ENCODE data around the gene SSR1. TPM values are rescaled to one million over a fixed set of nuclear protein-coding genes. Genes with fewer than 3 reads are reported as not detected.
A peak's percentile ranks its signal among the peaks of the same experiment; 100 is the strongest.

Gene SSR1
- total RNA-seq, 8 experiments from 2014 or later: 41.8 to 100 (median 62.0) TPM

GRCh38 chr6:7238526-7238899, 74.5 kb downstream of the SSR1 start:
- H3K27ac ChIP-seq: no peak overlapping the region
- in situ Hi-C loops (cut with MboI; ENCODE audit: low pct_unique_long_range_greater_than_20kb in 2 of 9, low sequenced_read_pairs in 9 of 9, unreplicated experiment in 9 of 9): loop anchor here in 8 of 9 experiments (25.0 kb wide), 4 partner anchors 326 to 551 kb away; no protein-coding TSS in a partner anchor
- 86 to 100% (median 99%) methylated on average over 1 to 5 of the region's 5 CpGs; no CpG with 5 or more reads in 2 of the 10 experiments for WGBS, 10 experiments
- H3K4me3 ChIP-seq: no peak overlapping the region
- ATAC-seq (replicated peaks in 6 of 8): peak in 2 of 8 experiments; percentile 1
- peaks cover 18 to 35% of the 10 kb centered on the region in 2 donors for H3K4me1 ChIP-seq (replicated peaks in 1 of 2)

GRCh38 chr6:7237653-7238188, 75.3 kb downstream of the SSR1 start:
- in situ Hi-C loops (cut with MboI; ENCODE audit: low pct_unique_long_range_greater_than_20kb in 2 of 9, low sequenced_read_pairs in 9 of 9, unreplicated experiment in 9 of 9): loop anchor here in 8 of 9 experiments (25.0 kb wide), 4 partner anchors 325 to 550 kb away; no protein-coding TSS in a partner anchor
- H3K4me3 ChIP-seq: no peak overlapping the region
- H3K4me1 ChIP-seq (replicated peaks in 1 of 2): peaks cover 12 to 28% of the 10 kb centered on the region in 2 donors
- H3K27ac ChIP-seq: no peak overlapping the region
- WGBS, 10 experiments: 67 to 100% (median 91%) methylated on average over 1 to 8 of the region's 8 CpGs; no CpG with 5 or more reads in 1 of the 10 experiments
- ATAC-seq (replicated peaks in 6 of 8): no peak

- Histone ChIP-seq H3K27ac (no peak overlapping the region), H3K4me3 (no peak overlapping the region), H3K4me1 (replicated peaks in 1 of 2) (peaks cover 6 to 17% of the 10 kb centered on the region in 2 donors)
- WGBS, 10 experiments: 53 to 94% (median 86%) methylated on average over 1 to 5 of the region's 8 CpGs
- in situ Hi-C loops (cut with MboI; ENCODE audit: low pct_unique_long_range_greater_than_20kb in 2 of 9, low sequenced_read_pairs in 9 of 9, unreplicated experiment in 9 of 9): loop anchor here in 8 of 9 experiments (25.0 kb wide), 4 partner anchors 324 to 549 kb away; no protein-coding TSS in a partner anchor
- ATAC-seq (replicated peaks in 6 of 8): no peak
Observed at GRCh38 chr6:7236306-7237209, 76.4 kb downstream of the SSR1 start.

- H3K4me3 ChIP-seq: no peak overlapping the region
- WGBS, 10 experiments: 66 to 100% (median 90%) methylated on average over 1 to 8 of the region's 9 CpGs; no CpG with 5 or more reads in 2 of the 10 experiments
- no peak overlapping the region for H3K27ac ChIP-seq
- ATAC-seq (replicated peaks in 6 of 8): no peak
- peaks cover 6 to 13% of the 10 kb centered on the region in 2 donors for H3K4me1 ChIP-seq (replicated peaks in 1 of 2)
- in situ Hi-C loops (cut with MboI; ENCODE audit: low pct_unique_long_range_greater_than_20kb in 2 of 9, low sequenced_read_pairs in 9 of 9, unreplicated experiment in 9 of 9): loop anchor here in 8 of 9 experiments (25.0 kb wide), 4 partner anchors 324 to 549 kb away; no protein-coding TSS in a partner anchor
Observed at GRCh38 chr6:7235712-7236305, 77.2 kb downstream of the SSR1 start.

GRCh38 chr6:7234547-7234946, 78.5 kb downstream of the SSR1 start:
- in situ Hi-C loops (cut with MboI; ENCODE audit: low pct_unique_long_range_greater_than_20kb in 2 of 9, low sequenced_read_pairs in 9 of 9, unreplicated experiment in 9 of 9): loop anchor here in 8 of 9 experiments (25.0 kb wide), 4 partner anchors 322 to 547 kb away; no protein-coding TSS in a partner anchor
- ATAC-seq (replicated peaks in 6 of 8): no peak
- WGBS, 10 experiments: 92 to 100% (median 100%) methylated on average over 1 to 2 of the region's 3 CpGs; no CpG with 5 or more reads in 6 of the 10 experiments

GRCh38 chr6:7232351-7232750, 80.6 kb downstream of the SSR1 start:
- in situ Hi-C loops (cut with MboI; ENCODE audit: low pct_unique_long_range_greater_than_20kb in 2 of 9, low sequenced_read_pairs in 9 of 9, unreplicated experiment in 9 of 9): loop anchor here in 8 of 9 experiments (25.0 kb wide), 4 partner anchors 320 to 545 kb away; no protein-coding TSS in a partner anchor
- Histone ChIP-seq H3K4me1 (replicated peaks in 1 of 2) (no peaks in the 10 kb centered on the region), H3K4me3 (no peak overlapping the region), H3K27ac (no peak overlapping the region)
- ATAC-seq (replicated peaks in 6 of 8): no peak
- WGBS, 10 experiments: 83 to 100% (median 100%) methylated on average over 1 to 2 of the region's 2 CpGs; no CpG with 5 or more reads in 1 of the 10 experiments

More at GRCh38 chr6:7234547-7234946, 78.5 kb downstream of the SSR1 start:
- Histone ChIP-seq H3K27ac (no peak overlapping the region), H3K4me3 (no peak overlapping the region), H3K4me1 (replicated peaks in 1 of 2) (peaks cover 6 to 8% of the 10 kb centered on the region in 2 donors)

GRCh38 chr6:7230956-7231713, 81.9 kb downstream of the SSR1 start:
- Histone ChIP-seq H3K27ac (no peak overlapping the region), H3K4me3 (no peak overlapping the region), H3K4me1 (replicated peaks in 1 of 2) (no peaks in the 10 kb centered on the region)
- 90 to 100% (median 92%) methylated on average over 1 to 5 of the region's 37 CpGs; no CpG with 5 or more reads in 5 of the 10 experiments for WGBS, 10 experiments
- in situ Hi-C loops (cut with MboI; ENCODE audit: low pct_unique_long_range_greater_than_20kb in 2 of 9, low sequenced_read_pairs in 9 of 9, unreplicated experiment in 9 of 9): loop anchor here in 8 of 9 experiments (25.0 kb wide), 4 partner anchors 319 to 544 kb away; no protein-coding TSS in a partner anchor
- no peak for ATAC-seq (replicated peaks in 6 of 8)

GRCh38 chr6:7230327-7230691, 82.7 kb downstream of the SSR1 start:
- H3K4me1 ChIP-seq (replicated peaks in 1 of 2): no peaks in the 10 kb centered on the region
- no peak overlapping the region for H3K27ac ChIP-seq
- 80 to 100% (median 100%) methylated on average over 1 to 6 of the region's 39 CpGs; no CpG with 5 or more reads in 7 of the 10 experiments for WGBS, 10 experiments
- in situ Hi-C loops (cut with MboI; ENCODE audit: low pct_unique_long_range_greater_than_20kb in 2 of 9, low sequenced_read_pairs in 9 of 9, unreplicated experiment in 9 of 9): loop anchor here in 8 of 9 experiments (25.0 kb wide), 4 partner anchors 318 to 543 kb away; no protein-coding TSS in a partner anchor
- no peak for ATAC-seq (replicated peaks in 6 of 8)
- no peak overlapping the region for H3K4me3 ChIP-seq

GRCh38 chr6:7229376-7230326, 83.3 kb downstream of the SSR1 start:
- H3K27ac ChIP-seq: no peak overlapping the region
- ATAC-seq (replicated peaks in 6 of 8): peak in 3 of 8 experiments; percentile 8 to 36 (median 22)
- in situ Hi-C loops (cut with MboI; ENCODE audit: low pct_unique_long_range_greater_than_20kb in 2 of 9, low sequenced_read_pairs in 9 of 9, unreplicated experiment in 9 of 9): loop anchor here in 8 of 9 experiments (25.0 kb wide), 4 partner anchors 317 to 542 kb away; no protein-coding TSS in a partner anchor
- no peak overlapping the region for H3K4me3 ChIP-seq
- WGBS, 10 experiments: 95% methylated on average over 4 to 34 of the region's 62 CpGs; no CpG with 5 or more reads in 7 of the 10 experiments
- H3K4me1 ChIP-seq (replicated peaks in 1 of 2): no peaks in the 10 kb centered on the region

- WGBS, 10 experiments: 92 to 100% (median 94%) methylated on average over 1 to 12 of the region's 21 CpGs; no CpG with 5 or more reads in 2 of the 10 experiments
- in situ Hi-C loops (cut with MboI; ENCODE audit: low pct_unique_long_range_greater_than_20kb in 2 of 9, low sequenced_read_pairs in 9 of 9, unreplicated experiment in 9 of 9): loop anchor here in 8 of 9 experiments (25.0 kb wide), 4 partner anchors 317 to 542 kb away; no protein-coding TSS in a partner anchor
- peak in 1 of 8 experiments; percentile 7 for ATAC-seq (replicated peaks in 6 of 8)
- H3K4me1 ChIP-seq (replicated peaks in 1 of 2): no peaks in the 10 kb centered on the region
- H3K27ac ChIP-seq: no peak overlapping the region
- H3K4me3 ChIP-seq: no peak overlapping the region
Observed at GRCh38 chr6:7228662-7229375, 84.2 kb downstream of the SSR1 start.
